Karpas-422 (cell line): ENCODE data around the gene COL11A1. TPM values are rescaled to one million over a fixed set of nuclear protein-coding genes. Genes with fewer than 3 reads are reported as not detected.
"Not testable (repeated sequence)": the region's sequence is repeated elsewhere in the genome, so short reads cannot be mapped to it uniquely, and the experiment has no call there.

Experiments used
- DNase-seq: peaks from one replicate; pipeline ENCODE4 v3.0.0-alpha.2; 2015
- H2AFZ ChIP-seq: fragments of 200-600 bp; sonication (generic); 2 replicates; pipeline ENCODE4 v1.6.1; 2014; ENCODE audit warnings: antibody characterized with exemption, low read length, mixed read lengths
- H3K27ac ChIP-seq: fragments of 200-600 bp; sonication (generic); 2 replicates; pipeline ENCODE4 v1.5.1; 2014; ENCODE audit warnings: mild to moderate bottlenecking, low read length, moderate library complexity
- H3K27me3 ChIP-seq: fragments of 200-600 bp; sonication (generic); 2 replicates; pipeline ENCODE4 v1.6.1; 2014; ENCODE audit warnings: low read length, mixed read lengths
- H3K36me3 ChIP-seq: fragments of 200-600 bp; sonication (generic); 2 replicates; pipeline ENCODE4 v1.6.1; 2014; ENCODE audit warnings: low read length, mixed read lengths; ENCODE audit not compliant: insufficient read depth
- H3K4me1 ChIP-seq: fragments of 200-600 bp; sonication (generic); 2 replicates; pipeline ENCODE4 v1.6.1; 2014; ENCODE audit warnings: mild to moderate bottlenecking, low read length, mixed read lengths
- H3K4me2 ChIP-seq: fragments of 200-600 bp; sonication (generic); 2 replicates; pipeline ENCODE4 v1.6.1; 2014; ENCODE audit warnings: low read length, low read depth, mild to moderate bottlenecking; ENCODE audit not compliant: poor library complexity, severe bottlenecking
- H3K4me3 ChIP-seq: fragments of 200-600 bp; sonication (generic); 2 replicates; pipeline ENCODE4 v1.5.1; 2014; ENCODE audit warnings: mild to moderate bottlenecking, antibody characterized with exemption, low read length, mixed read lengths
- H3K79me2 ChIP-seq: fragments of 200-600 bp; sonication (generic); 2 replicates; pipeline ENCODE4 v1.6.1; 2014; ENCODE audit warnings: mild to moderate bottlenecking, low read length, mixed read lengths
- H3K9ac ChIP-seq: fragments of 200-600 bp; sonication (generic); 2 replicates; pipeline ENCODE4 v1.6.0; 2014; ENCODE audit warnings: low read length
- H3K9me2 ChIP-seq: fragments of 200-600 bp; sonication (generic), shearing (Covaris generic); replicated peaks from 2 replicates; pipeline ENCODE4 v1.6.0; 2014; ENCODE audit warnings: mild to moderate bottlenecking, low read length, moderate library complexity; ENCODE audit not compliant: insufficient read depth
- H3K9me3 ChIP-seq: fragments of 300-700, 200-600 bp; sonication (generic); 2 replicates; pipeline ENCODE4 v1.6.1; 2014; ENCODE audit warnings: low read length, mixed read lengths
- H4K20me1 ChIP-seq: fragments of 200-600 bp; sonication (generic); 2 replicates; pipeline ENCODE4 v1.6.1; 2014; ENCODE audit warnings: mild to moderate bottlenecking, antibody characterized with exemption, low read length, low read depth; ENCODE audit not compliant: insufficient read depth
- total RNA-seq: library from RNA; depleted of rRNA; stranded (reverse); fragments of >200 nt; shearing (Covaris generic); gene quantifications from 2 replicates; pipeline ENCODE4 v1.2.3, GENCODE V29; 2014; ENCODE audit warnings: low replicate concordance

COL11A1 gene
- total RNA-seq, 1 experiment from 2014 or later: not detected

GRCh38 chr1:102840741-102841140 lies 267.6 kb downstream of the COL11A1 start:
- Histone ChIP-seq H3K9me3 (peaks cover 2% of the 10 kb centered on the region; the same call in 1 of the 2 replicates), H3K9ac (no peak overlapping the region), H2AFZ (no peak overlapping the region), H3K4me3 (no peak overlapping the region), H3K27ac (no peak overlapping the region), H3K27me3 (no peaks in the 10 kb centered on the region), H3K4me2 (no peak overlapping the region), H3K79me2 (no peaks in the 10 kb centered on the region), H3K4me1 (no peaks in the 10 kb centered on the region), H4K20me1 (no peaks in the 10 kb centered on the region), H3K36me3 (no peaks in the 10 kb centered on the region), H3K9me2 (peaks cover 4% of the 10 kb centered on the region; the same call in 1 of the 2 replicates)
- no peak for DNase-seq

- H3K9me3 ChIP-seq: no peaks in the 10 kb centered on the region; the same call in 1 of the 2 replicates
- H3K9me2 ChIP-seq: peaks cover 4% of the 10 kb centered on the region; the same call in 1 of the 2 replicates
- no peaks in the 10 kb centered on the region for H3K4me1 ChIP-seq
- H2AFZ ChIP-seq: no peak overlapping the region
- no peaks in the 10 kb centered on the region for H3K79me2 ChIP-seq
- H3K4me3 ChIP-seq: no peak overlapping the region
- H3K9ac ChIP-seq: no peak overlapping the region
- H3K27me3 ChIP-seq: no peaks in the 10 kb centered on the region
- H3K4me2 ChIP-seq: no peak overlapping the region
- no peaks in the 10 kb centered on the region for H4K20me1 ChIP-seq
- no peak overlapping the region for H3K27ac ChIP-seq
- H3K36me3 ChIP-seq: no peaks in the 10 kb centered on the region
- DNase-seq: no peak
Measured at GRCh38 chr1:102838016-102838415, 270.3 kb downstream of the COL11A1 start.

GRCh38 chr1:102837551-102837950 lies 270.8 kb downstream of the COL11A1 start:
- no peak overlapping the region for H2AFZ ChIP-seq
- H3K9me3 ChIP-seq: no peaks in the 10 kb centered on the region; the same call in 1 of the 2 replicates
- H3K9me2 ChIP-seq: peaks cover 4% of the 10 kb centered on the region; the same call in 1 of the 2 replicates
- H3K79me2 ChIP-seq: no peaks in the 10 kb centered on the region
- no peak overlapping the region for H3K27ac ChIP-seq
- no peaks in the 10 kb centered on the region for H4K20me1 ChIP-seq
- no peak for DNase-seq
- no peak overlapping the region for H3K4me3 ChIP-seq
- H3K4me1 ChIP-seq: no peaks in the 10 kb centered on the region
- no peak overlapping the region for H3K4me2 ChIP-seq
- H3K27me3 ChIP-seq: no peaks in the 10 kb centered on the region
- H3K36me3 ChIP-seq: no peaks in the 10 kb centered on the region
- H3K9ac ChIP-seq: no peak overlapping the region

DNA sequence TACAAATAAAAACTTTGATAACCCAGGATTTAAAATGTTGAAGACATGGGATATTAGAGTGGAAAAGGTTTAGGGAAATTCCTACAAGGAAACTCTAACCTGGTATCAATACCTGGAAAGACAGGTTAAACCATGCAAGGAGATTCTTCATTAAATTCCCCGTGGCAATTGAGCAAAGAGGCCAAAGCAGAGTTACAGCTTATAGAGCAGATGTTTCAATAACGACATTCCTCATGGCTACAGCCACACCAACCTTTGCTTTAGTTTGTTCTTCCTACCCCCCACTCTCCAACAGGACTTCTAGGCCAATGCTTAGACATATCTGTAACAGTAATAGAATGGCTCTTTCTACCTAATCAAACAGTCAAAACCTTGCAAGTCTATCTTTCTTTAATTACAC lies 271.3 kb downstream of the COL11A1 start:
- H4K20me1 ChIP-seq: no peaks in the 10 kb centered on the region
- H3K4me3 ChIP-seq: no peak overlapping the region
- H3K9me3 ChIP-seq: no peaks in the 10 kb centered on the region; the same call in 1 of the 2 replicates
- H3K4me1 ChIP-seq: no peaks in the 10 kb centered on the region
- no peaks in the 10 kb centered on the region for H3K27me3 ChIP-seq
- H2AFZ ChIP-seq: no peak overlapping the region
- H3K27ac ChIP-seq: no peak overlapping the region
- H3K4me2 ChIP-seq: no peak overlapping the region
- no peak for DNase-seq
- no peaks in the 10 kb centered on the region for H3K79me2 ChIP-seq
- peaks cover 4% of the 10 kb centered on the region; the same call in 1 of the 2 replicates for H3K9me2 ChIP-seq
- no peak overlapping the region for H3K9ac ChIP-seq
- H3K36me3 ChIP-seq: no peaks in the 10 kb centered on the region

- Histone ChIP-seq H2AFZ (no peak overlapping the region), H3K9ac (no peak overlapping the region), H3K79me2 (no peaks in the 10 kb centered on the region), H3K4me2 (no peak overlapping the region), H3K4me1 (no peaks in the 10 kb centered on the region), H4K20me1 (no peaks in the 10 kb centered on the region), H3K36me3 (no peaks in the 10 kb centered on the region), H3K27ac (no peak overlapping the region), H3K27me3 (no peaks in the 10 kb centered on the region), H3K9me3 (no peaks in the 10 kb centered on the region; the same call in 1 of the 2 replicates), H3K4me3 (no peak overlapping the region), H3K9me2 (peaks cover 4% of the 10 kb centered on the region; the same call in 1 of the 2 replicates)
- DNase-seq: no peak
Measured at GRCh38 chr1:102834688-102835320, 273.5 kb downstream of the COL11A1 start.

- Histone ChIP-seq H4K20me1 (no peaks in the 10 kb centered on the region), H3K9me3 (no peaks in the 10 kb centered on the region), H3K4me1 (no peaks in the 10 kb centered on the region), H3K79me2 (no peaks in the 10 kb centered on the region), H2AFZ (no peak overlapping the region), H3K36me3 (no peaks in the 10 kb centered on the region), H3K4me3 (no peak overlapping the region), H3K27ac (no peak overlapping the region), H3K9me2 (no peaks in the 10 kb centered on the region), H3K27me3 (no peaks in the 10 kb centered on the region), H3K9ac (no peak overlapping the region), H3K4me2 (no peak overlapping the region)
- no peak for DNase-seq
Measured at GRCh38 chr1:102833151-102833550, 275.2 kb downstream of the COL11A1 start.

DNA sequence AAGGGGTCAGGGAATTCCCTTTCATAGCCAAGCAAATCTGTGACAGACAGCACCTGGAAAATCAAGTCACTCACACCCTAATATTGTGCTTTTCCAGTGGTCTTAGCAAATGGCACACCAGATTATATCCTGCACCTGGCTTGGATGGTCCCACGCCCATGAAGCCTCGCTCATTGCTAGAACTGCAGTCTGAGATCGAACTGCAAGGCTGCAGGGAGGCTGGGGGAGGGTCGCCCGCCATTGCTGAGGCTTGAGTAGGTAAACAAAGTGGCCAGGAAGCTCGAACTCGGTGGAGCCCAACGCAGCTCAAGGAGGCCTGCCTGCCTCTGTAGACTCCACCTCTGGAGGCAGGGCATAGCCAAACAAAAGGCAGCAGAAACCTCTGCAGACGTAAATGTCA lies 281.6 kb downstream of the COL11A1 start:
- not testable (repeated sequence) for H3K9me3 ChIP-seq, DNase-seq, H3K79me2 ChIP-seq, H3K4me1 ChIP-seq, H2AFZ ChIP-seq, H3K36me3 ChIP-seq, H3K4me3 ChIP-seq, H3K4me2 ChIP-seq, H3K27me3 ChIP-seq, H3K9ac ChIP-seq, H4K20me1 ChIP-seq, H3K9me2 ChIP-seq, H3K27ac ChIP-seq
